NAMALWA (cell line): ENCODE measurements around the gene WBP2.

ENCODE experiments used
- DNase-seq: peaks from one replicate; pipeline ENCODE4 v3.0.0-alpha.2; 2015; ENCODE audit warnings: low spot score

Gene WBP2

DNA sequence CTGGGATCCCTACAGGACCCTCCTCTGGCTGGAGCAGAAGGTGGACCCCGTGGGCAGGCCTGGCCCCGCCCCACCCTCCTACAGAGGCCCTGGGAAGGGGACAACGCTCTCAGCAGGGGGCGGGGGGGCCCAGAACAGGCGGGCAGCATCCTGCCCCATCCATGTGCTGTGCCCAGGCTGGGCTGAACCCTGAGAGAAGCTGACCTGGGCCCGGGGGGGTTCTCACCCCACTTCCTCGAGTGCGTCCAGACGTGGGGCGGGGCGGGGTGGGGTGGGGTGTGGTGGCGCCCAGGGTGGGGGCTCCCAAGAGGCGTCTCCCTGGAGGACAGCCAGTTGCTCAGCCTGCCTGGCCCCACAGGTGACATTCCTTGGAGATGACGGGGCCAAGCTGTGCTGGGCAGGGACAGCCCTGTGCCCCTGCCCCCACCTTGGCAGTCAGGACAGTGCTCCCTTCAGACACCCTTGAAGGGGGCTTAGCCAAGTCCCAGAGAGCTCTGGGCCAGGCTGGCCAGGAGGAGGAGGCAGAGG lies 10.5 kb downstream of the WBP2 start:
- DNase-seq: no peak

DNA sequence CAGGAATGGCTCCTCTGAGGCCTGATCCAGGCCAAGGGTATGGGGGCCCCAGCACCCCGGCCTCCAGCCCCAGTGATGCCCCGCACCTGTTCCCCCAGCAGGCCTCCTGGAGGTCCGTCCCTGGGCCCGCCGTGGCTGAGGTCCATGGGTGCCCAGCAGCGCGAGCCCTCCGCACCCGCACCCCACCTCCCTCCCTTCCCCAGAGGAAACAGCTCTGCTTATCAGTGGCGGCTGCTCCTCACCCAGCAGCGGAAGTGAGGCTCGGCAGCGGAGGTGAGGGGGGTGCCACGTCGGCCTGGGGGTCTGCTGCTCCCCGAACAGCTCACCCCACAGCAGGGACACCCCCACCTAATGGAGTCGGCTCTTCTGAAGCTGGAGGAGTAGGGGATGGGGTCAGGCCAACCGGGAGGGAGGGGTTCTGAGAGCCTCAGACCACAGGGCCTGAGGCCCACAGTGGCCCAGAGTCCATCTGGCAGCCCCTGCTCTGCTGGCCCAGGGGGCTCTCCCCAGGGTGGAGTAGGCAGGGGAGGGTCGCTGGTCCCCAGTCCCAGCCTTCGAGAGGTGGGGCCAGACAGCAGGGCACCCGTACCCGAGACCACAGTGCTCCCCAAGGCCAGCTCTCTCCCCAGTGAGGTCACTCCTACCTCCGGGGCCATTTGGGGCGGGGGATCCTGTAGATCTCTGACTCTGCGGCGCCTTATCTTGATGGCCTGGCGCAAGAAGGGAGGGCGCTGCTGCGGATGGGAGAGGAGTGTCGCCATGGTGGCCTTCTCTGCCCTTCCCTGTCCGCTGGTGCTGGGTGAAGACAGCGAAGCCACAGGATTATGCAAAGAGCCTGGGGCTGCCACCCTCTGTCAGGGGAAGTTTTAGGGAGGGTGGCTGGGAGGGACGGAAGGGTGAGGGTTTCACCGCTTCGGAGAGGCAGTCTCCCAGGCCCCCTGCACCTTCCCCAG lies 11.3 kb downstream of the WBP2 start, which contains the start of gene UNC13D:
Gene UNC13D (minus strand): TSS at position 828 of the 953 bp plus-strand sequence. CDS start 67 bp downstream, at position 761.
- peak; percentile 47 for DNase-seq

GRCh38 chr17:75842963-75843576 lies 12.1 kb downstream of the WBP2 start:
- no peak for DNase-seq

- no peak for DNase-seq
These were observed 12.7 kb downstream of the WBP2 start for GRCh38 chr17:75842411-75842810.

- no peak for DNase-seq
These were observed 14.4 kb downstream of the WBP2 start for GRCh38 chr17:75840799-75841164.

DNA sequence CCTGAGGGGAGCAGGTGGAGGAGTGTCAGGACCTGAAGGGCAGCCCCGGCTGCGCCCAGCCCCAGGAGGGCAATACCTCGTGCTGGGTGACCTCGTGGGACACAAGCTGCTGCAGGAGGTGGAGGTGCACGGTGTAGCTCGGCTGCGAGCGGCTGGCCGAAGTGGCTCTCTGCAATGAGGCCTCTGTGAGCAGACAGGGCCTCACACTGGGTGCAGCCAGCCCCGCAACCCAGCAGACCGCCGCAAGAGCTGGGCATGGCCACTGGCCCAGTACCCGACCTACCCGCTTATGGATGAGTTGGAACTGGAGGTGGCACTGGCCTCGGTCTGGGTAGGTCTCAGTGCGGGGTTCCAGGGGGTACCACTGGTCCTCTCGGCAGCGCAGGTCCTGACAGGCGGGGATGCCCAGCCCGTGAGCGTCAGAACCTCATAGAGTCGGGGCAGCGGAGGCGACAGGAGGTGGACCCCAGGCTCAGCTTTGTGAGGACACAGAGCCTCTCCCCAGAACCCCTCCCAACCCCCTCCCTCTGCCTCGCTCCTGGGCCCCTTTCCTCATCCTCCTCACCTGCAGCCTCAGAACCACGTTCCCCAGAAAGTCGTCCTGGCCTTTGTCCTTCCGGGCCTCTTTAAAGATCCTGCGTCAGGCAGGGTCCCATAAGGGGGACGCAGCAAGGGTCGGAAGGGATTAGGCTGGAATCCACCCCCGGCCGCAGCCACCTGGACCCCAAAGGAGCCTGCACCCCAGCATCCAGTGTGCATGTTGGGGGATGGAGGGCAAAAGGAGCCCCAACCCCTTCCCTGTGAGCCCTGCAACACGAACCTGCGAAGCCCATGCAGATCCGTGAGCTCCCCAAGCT lies 15.0 kb downstream of the WBP2 start:
- no peak for DNase-seq

DNA sequence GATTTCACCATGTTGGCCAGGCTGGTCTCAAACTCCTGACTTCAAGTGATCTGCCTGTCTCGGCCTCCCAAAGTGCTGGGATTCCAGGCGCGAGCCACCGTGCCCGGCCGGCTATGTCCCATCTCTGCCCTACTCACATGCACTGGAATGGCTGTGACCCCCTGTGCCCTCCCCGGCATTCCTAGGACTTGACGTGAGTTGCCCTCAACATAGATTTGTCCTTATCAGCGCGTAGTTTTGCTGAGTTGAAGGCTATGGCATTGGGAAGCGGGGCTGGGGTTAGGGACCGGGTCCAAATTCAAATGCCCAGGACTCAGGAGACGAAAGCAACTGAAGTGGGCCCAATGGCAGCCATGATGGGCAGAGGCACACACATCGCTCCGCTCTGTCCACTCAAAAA lies 16.7 kb downstream of the WBP2 start:
- DNase-seq: no peak

DNA sequence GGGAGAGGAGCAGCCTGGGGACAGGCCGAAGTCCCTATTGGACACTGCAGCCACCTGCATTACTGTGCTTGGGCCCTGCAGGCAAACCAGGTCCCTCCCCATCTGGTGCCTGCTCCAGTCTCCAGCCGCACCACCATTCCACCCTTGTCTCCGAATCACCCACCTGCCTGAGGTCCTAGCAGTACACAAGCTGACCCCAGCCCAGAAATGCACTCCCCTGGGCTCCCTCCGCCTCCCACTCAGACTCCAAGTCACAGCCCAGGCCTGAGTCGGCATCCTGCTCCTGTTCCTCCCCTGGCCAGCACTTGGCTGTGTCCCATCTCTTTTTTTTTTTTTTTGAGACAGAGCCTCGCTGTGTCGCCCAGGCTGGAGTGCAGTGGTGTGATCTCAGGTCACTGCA lies 17.2 kb downstream of the WBP2 start:
- DNase-seq: no peak

GRCh38 chr17:75836605-75837004 lies 18.5 kb downstream of the WBP2 start:
- DNase-seq: no peak

- no peak for DNase-seq
These were observed 19.5 kb downstream of the WBP2 start for GRCh38 chr17:75835654-75835987.

- no peak for DNase-seq
These were observed 20.0 kb downstream of the WBP2 start for GRCh38 chr17:75834928-75835653.

GRCh38 chr17:75834279-75834920 lies 20.7 kb downstream of the WBP2 start:
- no peak for DNase-seq

DNA sequence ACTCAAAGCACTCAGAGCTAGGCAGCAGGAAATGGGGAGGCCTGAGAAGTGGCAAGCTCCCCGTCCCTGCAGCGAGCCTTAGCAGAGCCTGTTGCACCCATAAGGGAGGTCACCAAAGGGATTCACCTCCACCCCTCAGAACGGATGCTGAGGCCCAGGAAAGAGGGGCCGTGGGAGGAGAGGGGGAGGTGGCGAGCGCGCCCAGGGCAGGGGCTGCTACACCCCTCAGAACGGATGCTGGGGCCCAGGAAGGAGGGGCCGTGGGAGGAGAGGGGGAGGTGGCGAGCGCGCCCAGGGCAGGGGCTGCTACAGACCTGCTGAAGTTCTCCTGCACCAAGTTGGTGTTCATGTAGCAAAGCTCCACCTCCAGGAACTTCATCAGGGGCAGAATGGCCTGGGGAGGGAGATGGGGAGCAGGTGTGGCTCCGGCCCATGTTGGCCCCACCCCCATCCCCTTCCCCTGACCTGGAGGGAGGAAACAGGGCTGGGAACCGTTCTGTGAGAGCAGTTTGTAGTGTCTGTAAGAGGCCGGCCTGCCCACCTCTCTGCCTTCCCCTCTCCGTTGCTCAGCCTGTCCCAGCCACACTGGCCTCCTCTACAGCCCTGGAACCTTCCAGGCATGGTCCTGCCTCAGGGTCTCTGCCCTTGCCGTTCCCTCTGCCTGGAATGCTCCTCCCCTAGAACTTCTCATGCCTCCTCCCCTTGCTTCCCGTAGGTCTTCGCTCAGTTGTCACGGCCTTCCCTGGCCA lies 22.3 kb downstream of the WBP2 start:
- no peak for DNase-seq

DNA sequence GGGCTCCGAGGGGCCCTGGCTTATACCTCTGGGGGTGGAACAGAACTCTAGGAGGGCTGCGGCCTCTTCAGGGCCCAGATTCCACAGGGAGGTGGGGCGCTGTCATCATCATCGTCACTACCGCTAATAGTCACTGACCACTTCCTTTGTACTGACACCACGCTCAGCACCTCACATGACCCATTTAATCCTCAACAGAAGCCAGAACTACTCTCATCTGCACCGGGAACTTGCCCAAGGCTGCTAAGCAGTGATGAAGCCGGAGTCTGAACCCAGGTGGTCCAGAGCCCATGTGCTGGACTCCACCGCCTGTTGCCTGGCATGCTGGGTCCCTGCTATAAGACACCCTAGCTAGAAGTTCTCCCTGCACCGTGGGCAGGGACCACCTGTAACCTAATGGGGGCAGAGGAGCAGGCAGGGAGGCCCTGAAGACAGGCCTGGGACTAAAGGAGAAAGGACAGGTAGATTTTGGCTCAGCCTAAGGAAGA lies 22.9 kb downstream of the WBP2 start:
- no peak for DNase-seq

- no peak for DNase-seq
These were observed 24.0 kb downstream of the WBP2 start for GRCh38 chr17:75831032-75831571.

DNA sequence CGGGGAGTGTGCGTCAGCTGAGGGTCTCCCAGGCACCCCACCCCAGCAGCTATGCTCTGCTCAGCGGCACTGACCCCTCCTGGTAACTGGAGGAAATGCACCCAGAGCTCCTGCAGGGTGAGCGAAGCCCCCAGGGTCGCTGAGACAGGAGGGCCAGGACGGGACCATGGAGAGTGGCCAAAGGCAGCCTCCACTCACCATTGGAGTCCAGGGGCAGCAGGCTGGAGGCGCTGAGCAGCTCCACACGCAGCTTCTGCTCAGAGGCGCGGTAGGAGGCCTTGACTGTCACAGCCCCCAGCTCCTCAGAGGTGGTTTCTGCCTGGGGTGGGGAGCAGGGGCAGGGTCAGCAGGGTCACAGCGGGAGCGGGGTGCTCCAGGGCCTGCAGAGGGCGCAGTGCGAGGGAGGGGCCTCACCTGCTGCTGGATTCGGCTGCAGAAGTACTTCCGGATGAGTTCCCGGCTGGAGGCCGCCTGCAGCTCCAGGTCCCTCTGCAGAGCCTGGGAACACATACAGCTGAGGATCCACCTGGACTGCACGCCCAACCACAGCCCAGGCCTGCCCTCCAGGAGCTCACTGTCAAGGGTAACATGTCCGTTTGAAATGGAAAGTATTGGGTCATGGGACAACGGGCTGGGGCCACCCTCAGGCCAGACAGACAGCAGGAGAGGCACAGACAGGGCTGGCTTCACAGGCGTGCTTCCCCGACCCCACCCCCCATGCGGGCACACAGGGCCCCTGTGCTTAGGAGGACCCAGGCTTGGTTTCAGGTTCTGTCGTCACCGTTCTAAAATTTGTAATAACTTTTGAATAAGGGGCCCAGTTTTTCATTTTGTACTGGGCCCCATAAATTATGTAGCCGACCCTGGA lies 24.7 kb downstream of the WBP2 start:
- DNase-seq: peak; percentile 52

DNA sequence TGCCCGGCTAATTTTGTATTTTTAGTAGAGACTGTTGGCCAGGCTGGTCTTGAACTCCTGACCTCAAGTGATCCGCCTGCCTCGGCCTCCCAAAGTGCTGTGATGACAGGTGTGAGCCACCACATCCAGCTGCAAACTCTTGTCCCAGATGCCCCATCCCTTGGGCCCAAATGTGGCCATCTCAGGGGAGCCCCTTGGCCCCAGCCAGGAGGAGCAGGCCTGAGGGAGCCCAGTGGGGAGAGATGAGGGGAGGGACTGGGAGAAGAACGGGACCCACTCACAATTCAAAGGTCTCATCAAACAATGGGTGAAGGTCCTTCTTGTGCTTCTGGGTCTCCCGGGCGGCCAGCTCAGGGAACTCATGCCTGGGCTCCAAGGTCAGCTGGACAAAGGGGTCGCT lies 25.4 kb downstream of the WBP2 start:
- DNase-seq: no peak

DNA sequence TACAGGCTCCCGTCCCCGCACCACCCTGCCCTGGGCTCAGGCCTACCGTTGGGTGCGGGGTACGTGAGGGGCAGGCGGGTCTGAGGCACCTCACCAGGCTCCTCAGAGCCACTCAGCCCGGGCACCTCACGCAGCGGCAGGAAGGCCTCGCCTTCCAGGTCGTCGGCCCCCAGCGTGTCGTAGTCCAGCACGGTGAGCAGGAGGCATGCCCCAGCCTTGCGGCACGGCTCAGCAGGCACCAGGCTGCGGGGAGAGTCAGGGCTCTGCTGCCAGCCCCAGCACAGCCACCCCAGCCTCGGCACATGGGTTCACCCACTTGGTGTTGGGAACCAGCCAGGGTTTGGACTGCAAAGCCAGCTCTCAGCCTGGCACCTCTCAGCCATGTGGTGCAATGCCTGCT lies 26.4 kb downstream of the WBP2 start:
- DNase-seq: no peak

GRCh38 chr17:75828076-75828400 lies 27.1 kb downstream of the WBP2 start:
- DNase-seq: no peak
